Ureter (tissue), 1 donor: ENCODE results near the gene HES5. TPM values are rescaled to one million over a fixed set of nuclear protein-coding genes. Genes with fewer than 3 reads are reported as not detected.

Experiments
- DNase-seq: peaks from one replicate; pipeline ENCODE4 v3.0.0-alpha.2; 2020; ENCODE audit warnings: low spot score
- total RNA-seq: library from RNA; stranded (reverse); gene quantifications from one replicate; pipeline ENCODE4 v1.2.4, GENCODE V29; 2023
- donor health status: DM: yes; HTN: yes; CAD: no.

The HES5 gene
- total RNA-seq, 1 donor from 2014 or later = 0.57 TPM

- peak; percentile 93 for DNase-seq
Observed at GRCh38 chr1:2546515-2547209, 16.6 kb upstream of the HES5 start.

GRCh38 chr1:2545754-2546514, 15.9 kb upstream of the HES5 start:
- peak; percentile 93 for DNase-seq

GRCh38 chr1:2544875-2545640, 15.0 kb upstream of the HES5 start:
- DNase-seq = no peak

GRCh38 chr1:2544093-2544874, 14.2 kb upstream of the HES5 start:
- DNase-seq = no peak

DNA sequence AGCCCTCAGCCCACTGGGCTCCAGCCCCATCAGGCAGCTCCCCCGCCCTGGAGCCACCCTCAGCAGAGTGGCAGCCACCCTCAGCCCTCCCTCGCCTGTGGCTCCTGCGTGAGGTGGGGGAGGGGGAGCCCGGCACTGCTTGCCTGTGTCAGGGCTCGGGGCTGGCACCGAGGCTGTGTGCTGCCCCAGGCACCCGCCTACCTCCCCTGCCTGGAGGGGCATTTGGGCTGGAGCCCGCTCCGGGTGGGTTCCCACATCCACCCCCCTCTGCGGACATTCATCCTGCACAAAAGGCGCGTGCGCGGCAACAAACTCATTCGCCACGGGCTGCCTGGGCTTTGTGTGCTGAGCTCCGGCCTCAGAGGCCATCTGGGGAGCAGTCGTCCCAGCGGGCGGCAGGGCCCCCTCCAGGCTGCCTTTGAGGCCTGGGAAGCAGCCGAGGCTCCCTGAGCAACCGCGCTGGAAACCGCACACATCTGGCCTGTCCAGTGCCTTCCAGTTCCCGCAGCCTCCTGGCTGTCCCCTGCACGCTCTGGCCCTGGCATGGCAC, 13.6 kb upstream of the HES5 start:
- DNase-seq = no peak

GRCh38 chr1:2542246-2542915, 12.3 kb upstream of the HES5 start:
- no peak for DNase-seq

DNA sequence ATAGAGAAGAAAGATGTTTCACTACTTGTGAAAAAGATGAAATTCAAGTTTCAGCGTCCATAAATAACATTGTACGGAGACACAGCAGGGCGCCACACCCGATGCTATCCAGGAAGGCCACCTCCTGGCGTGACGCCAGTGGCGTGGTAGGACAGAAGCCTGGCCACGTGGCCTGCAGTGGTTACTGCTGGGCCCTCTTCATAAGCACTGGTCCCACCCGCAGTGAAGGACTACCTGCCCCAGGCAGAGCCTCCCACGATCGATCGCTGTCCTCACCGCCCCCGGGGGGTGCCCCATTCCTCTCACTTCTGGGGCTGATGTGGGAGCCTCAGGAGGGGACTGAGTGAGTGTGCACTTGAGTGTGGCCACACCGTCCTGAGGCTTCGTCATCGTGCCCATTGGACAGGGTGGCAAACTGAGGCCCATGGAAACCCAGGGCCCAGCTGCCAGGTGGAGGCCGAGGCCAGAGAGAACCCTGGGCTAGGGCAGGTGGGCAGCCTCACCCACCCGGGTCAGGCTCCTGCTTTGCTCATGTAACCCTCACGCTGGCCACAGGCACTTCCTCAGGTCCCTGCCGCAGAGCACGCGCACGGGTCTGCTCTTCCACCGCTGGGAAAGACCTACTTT, 11.7 kb upstream of the HES5 start:
- DNase-seq = peak; percentile 79

DNA sequence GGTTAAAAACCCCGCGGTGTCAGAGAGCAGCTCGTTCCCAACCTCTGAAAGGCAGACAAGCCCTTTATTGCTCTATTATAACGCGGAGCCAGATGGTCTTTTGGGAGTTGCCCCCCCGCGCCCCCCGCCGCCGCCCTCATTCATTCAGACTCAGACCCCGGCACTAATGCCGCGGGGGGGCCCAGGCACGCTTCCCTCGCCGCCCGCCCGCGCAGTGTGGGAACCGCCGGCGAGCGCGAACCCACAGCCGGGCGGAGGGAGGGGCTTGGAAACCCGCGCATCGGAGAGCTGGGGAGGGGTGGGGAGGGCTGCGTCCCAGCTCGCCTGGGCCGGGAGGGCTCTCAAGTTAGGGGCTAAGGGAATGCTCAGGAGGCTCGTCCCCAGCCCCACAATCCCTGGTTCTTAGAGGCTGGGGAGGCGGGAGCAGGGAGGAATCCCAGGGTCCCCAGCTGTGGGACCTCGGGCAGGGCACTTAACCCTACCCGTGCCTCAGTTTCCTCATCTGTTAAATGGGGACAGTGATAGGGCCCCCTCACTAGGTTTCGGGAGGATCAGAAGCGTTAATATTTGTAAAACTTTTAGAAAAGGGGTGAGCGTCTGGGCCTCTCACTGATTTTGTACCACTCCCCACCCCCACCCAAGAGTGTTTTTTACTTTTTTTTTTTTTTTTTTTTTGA, 10.9 kb upstream of the HES5 start:
- DNase-seq = no peak

DNA sequence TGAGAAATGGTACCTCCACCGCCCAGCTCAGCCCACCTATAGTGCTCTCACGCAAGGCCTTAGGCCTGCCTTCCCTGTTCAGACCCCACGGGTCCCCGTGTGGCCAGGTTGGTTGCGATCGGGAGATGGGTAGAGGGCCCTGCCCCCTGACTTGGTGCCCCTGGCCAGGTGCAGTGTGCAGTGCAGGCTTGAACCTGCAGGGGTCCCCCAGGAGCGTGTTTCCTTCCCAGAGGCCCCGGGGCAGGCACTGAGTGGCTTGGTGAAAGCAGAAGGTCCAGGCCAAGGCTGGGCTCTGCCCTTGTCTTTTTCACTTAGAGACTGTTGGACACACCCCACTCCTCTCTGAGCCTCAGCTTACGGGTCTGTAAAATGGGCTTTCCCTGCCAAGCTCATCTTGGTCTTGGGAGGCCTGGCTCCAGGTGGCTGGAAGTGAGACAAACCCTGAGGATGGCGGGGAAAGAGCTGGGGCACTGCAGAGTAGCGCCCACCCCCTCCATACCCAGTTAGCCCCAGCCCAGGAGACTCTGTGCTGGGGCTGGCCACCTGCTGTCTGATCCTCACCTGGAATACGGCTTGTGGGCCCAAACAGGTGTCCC, 9.3 kb upstream of the HES5 start:
- DNase-seq = no peak

GRCh38 chr1:2538872-2539271, 8.8 kb upstream of the HES5 start:
- DNase-seq = no peak

GRCh38 chr1:2538376-2538775, 8.3 kb upstream of the HES5 start:
- no peak for DNase-seq

GRCh38 chr1:2537784-2538115, 7.7 kb upstream of the HES5 start:
- no peak for DNase-seq

DNA sequence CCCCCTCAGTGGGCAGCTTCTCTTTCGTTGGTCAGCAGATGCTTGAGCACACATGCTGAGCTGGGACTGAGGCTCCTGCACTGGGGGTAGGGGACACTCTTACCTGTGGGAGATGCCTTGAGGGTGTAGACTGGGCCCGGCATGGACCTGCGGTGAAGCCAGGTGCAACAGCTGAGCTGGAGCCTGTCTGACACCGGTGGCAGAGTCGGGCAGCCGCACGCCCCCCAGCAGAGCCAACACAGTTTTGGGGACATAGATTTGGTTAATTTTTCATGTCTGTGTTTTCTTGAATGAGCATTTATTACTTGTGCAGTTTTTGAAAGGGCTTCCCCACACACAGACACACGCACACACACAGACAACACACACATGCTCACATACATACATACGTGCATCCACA, 5.9 kb upstream of the HES5 start:
- DNase-seq = no peak

GRCh38 chr1:2535455-2535854, 5.4 kb upstream of the HES5 start:
- DNase-seq = no peak

- DNase-seq = no peak
Observed at GRCh38 chr1:2534687-2535441, 4.8 kb upstream of the HES5 start.

DNA sequence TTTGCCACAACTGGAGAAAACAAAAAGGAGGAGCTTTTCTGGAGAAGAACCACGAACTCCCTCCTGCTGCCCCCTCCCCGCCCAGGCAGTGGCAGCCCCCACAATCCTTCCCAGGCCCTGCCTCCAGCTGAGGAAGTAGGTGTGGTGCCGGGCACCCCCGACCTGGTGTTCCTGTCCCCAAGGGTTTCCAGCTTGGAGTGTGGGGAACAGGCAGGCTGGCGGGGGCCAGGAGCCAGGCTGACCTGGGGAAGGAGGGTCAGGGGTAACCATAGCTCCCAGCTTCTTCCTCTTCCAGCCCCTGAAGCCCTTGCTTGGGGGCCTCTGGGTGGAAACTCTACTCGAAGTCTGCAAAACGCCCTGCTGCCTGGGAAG, 4.2 kb upstream of the HES5 start:
- DNase-seq = no peak

DNA sequence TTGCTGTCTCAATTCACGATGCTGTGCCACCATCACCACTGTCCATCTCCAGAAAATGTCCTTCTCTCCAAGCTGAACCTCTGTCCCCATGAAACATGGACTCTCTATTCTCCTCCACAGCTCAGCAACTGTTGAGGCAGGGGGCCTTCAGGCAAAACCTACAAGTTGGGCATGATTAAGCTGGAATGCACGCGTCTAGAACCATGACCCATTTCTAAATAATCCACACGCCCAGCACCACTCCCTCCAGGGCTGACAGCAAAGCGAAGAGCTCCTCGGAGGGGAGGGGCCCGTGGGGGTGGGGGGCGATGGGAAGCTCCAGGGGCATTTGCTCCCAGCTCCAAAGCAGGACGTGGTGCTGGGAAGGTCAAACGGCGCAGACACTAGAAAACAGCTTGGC, 3.3 kb upstream of the HES5 start:
- DNase-seq = no peak

DNA sequence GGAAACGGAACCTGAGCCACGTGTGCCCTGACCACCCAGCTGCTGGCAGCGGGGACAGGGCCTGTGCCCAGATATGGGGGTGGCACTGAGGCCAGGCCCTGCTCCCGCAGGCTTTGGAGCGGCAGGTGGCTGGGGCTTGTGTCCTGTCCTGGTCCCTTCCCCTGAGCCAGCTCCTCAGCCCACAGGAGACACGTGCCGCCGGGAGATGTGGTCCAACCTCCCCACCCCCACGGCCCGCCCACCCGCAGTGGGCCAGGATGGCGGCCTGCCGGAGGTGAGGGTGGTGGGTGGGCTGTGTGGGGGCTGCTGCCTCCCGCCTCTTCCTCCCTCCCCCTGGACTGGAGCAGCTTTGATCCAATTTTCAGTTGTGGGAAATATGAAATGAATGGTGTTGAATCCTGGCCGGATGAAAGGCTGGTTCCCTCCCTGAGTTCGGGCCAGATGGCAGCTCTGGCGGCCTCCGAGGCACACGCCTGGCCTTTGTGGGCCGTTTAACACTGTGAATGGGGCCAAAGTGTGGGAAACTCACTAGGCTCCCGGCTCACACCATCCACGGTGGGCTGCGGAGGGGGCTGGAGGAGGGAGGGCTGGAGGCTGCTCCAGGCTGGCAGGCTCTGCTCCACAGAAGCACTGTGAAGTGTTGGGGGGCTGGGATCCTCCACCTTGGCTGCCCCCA, 2.6 kb upstream of the HES5 start:
- no peak for DNase-seq
